Choroid plexus epithelial cell (primary cell): Measurements from ENCODE around the gene C4orf50.
"Not testable (repeated sequence)": the region's sequence is repeated elsewhere in the genome, so short reads cannot be mapped to it uniquely, and the experiment has no call there.

ENCODE experiments used
- DNase-seq: peaks from one replicate; pipeline ENCODE4 v3.0.0-alpha.2; 2010; ENCODE audit warnings: low read depth
- H3K4me3 ChIP-seq: 2 replicates; pipeline ENCODE4 v1.5.1; 2011; ENCODE audit warnings: low read depth, mild to moderate bottlenecking, control low read depth, low read length, moderate library complexity
- TF ChIP-seq, protein P1 (sequence below): conservative IDR thresholded peaks from 2 replicates; pipeline ENCODE4 v1.5.1; 2011; ENCODE audit warnings: low read depth, mild to moderate bottlenecking, control low read depth, inconsistent platforms, low read length, moderate library complexity

C4orf50 gene

DNA sequence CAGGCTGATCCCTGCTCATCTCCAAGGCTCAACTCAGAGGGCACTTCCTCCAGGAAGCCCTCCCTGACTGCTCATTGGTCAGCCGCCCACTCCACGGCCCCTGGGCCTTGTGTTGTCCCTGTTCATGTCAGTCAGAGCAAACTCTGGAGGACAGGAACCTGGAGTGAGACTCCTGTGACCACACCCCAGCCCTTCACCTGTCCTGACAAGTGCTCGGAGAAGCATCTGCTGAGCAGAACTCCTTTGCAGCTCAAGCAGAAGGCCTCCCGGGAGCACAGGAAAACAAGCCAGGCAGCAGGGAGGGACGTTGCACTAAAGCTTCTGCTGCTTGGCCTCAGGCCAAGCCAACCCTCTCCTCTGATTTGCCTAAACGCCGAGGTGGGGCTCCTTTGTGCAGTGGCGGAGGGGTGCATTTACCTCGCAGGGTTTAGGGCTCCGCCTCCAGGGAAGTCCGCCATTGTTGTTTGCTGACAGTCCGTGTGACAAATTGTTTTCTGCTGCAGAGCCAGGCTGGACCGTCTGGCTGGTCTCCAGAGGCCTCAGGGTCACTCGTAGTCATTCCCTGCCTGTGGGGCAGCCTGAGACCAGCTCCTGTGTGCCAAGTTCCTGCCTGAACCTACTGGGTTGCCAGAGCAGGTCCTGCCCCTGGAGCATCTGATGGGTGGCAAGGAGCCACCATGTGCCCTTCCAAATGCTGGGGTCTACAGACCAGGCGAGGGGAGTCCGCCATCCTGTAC is 61.8 kb downstream of the C4orf50 start:
- no peak for DNase-seq
- no peak overlapping the region for H3K4me3 ChIP-seq
- TF ChIP-seq, protein P1, sequence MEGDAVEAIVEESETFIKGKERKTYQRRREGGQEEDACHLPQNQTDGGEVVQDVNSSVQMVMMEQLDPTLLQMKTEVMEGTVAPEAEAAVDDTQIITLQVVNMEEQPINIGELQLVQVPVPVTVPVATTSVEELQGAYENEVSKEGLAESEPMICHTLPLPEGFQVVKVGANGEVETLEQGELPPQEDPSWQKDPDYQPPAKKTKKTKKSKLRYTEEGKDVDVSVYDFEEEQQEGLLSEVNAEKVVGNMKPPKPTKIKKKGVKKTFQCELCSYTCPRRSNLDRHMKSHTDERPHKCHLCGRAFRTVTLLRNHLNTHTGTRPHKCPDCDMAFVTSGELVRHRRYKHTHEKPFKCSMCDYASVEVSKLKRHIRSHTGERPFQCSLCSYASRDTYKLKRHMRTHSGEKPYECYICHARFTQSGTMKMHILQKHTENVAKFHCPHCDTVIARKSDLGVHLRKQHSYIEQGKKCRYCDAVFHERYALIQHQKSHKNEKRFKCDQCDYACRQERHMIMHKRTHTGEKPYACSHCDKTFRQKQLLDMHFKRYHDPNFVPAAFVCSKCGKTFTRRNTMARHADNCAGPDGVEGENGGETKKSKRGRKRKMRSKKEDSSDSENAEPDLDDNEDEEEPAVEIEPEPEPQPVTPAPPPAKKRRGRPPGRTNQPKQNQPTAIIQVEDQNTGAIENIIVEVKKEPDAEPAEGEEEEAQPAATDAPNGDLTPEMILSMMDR, result no peak

DNA sequence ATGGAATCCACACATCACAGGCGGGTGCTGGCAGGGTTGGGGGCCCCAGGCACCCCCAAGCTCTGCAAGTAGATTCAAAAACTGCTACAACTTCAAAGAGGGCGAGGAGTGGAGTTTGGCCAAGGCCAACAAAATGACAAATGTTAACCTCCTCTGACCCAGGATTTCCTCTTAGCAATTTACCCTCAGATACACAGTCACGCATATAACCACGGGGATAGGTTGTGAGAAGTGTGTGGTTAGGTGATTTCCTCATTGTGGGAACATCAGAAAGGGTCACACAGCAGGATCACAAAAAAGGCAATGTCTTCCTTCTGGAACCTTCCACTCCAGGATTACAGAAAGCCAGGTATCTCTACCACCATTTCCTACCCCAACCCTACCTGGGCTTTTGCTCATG is 62.4 kb downstream of the C4orf50 start:
- no peak for DNase-seq
- TF ChIP-seq, protein P1, result no peak
- no peak overlapping the region for H3K4me3 ChIP-seq

DNA sequence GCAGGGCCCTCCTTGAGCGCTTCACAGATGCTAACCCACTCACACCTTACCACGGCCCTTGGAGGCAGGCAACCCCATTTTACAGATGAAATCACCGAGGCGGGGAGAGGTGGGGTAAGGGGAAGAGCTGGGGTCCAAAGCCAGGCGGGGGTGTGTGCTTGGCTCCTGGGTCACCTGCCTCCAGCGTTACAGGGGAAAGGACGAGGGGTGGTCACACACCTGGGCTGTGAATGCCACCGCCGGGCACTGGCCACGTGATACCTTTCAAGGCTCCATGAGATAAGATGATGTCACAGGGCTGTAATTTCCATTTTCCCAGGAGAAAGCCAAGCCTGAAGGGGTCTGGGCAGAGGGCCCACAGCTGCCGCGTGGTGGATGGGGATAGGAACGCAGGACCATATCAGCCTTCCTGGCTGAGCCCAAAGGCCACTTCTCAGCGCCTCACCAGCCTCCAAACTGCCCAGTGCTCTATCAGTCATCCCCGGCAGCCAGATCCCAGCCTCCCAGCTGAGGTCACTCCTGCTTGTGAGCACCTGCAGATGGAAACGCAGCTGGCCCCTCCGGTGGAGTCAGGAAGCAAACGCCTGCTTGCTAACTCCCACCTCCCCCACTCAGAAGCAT is 62.9 kb downstream of the C4orf50 start:
- no peak overlapping the region for H3K4me3 ChIP-seq
- no peak for DNase-seq
- TF ChIP-seq, protein P1, result no peak

DNA sequence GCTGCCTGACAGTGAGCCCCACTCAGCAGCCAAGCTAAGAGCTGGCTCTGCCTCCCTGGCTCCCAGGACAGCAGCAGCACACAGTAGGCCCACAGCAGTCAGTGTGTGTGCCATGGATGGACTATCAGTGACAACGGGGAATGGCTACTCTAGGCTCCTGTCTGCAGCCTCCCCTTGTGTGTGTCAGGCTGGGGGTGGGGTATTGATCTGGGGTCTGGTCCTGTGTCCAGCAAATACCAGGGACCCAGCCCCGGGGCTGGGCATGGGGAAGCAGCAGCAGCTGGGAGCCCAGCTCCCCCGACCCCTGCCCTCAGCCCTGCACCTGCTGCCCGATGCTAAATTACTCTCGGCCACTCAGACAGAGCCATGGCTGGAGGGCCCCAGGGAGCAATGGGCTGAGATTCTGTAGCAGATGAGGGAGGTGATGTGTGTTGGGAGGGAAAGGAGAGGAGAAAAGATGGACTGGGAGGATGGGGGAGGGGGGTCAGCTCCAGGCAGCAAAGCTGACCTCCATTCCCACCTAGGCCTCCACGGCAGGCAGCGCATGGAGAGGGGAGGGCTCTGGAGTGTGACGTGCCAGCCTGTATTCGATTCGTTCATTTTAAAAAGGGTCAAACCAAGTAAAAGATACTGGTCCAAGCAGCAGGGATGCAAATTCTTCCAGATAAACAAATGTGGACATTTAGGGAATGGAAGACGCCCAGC is 64.0 kb downstream of the C4orf50 start:
- no peak overlapping the region for H3K4me3 ChIP-seq
- TF ChIP-seq, protein P1, result no peak
- no peak for DNase-seq

GRCh38 chr4:5952975-5953951 is 65.0 kb downstream of the C4orf50 start:
- no peak overlapping the region for H3K4me3 ChIP-seq
- no peak for DNase-seq
- TF ChIP-seq, protein P1, result no peak

DNA sequence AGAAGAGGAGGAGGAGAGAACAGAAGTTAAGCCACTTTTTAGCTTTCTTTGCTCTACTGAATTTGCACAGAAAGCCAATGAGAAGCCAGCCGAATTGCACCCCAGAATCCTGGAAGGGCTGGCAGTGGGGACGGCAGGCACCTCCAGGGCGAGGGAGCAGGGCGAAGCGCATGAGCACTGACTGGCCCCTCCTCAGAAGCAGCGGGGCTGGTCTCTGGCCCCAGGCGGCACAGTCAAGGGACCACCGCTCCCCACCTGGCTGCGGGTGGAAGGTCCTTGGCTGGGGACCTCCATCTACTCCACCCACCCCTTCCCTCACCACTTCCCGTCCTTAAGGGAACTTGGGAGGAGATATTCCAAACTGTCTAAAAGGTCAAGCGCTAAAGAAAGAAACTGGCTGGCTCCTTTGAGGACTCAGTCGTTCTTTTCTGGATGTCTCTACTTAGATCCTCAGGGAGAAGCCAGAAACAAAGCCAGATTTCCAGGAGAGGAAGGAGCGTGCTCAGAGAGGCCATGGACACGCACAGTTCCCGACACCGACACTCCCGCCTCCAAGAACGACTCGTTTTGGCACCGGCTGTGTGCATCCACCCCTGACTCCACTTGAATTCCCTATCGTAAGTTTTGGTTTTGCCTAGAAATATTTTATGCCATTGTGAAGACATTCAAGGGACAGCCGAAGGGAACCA is 65.8 kb downstream of the C4orf50 start:
- no peak overlapping the region for H3K4me3 ChIP-seq
- no peak for DNase-seq
- TF ChIP-seq, protein P1, result no peak

DNA sequence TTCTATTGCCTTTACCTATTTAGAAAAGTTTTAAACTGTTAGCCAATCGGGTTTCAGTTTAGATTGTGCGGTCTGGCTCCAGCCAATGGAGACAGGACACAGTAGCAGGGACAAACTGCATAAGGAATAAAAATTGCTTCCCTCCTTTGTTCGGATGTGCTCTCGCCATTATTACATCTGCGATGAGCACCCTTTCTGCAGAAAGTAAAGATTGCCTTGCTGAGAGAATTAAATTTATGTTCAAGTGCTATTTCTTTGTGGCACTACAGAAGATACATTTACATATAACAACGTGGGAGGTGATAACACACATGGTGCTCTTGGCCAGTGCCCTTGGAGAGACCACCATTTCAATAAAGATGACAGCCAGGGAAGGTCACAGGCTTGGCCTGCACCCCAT is 71.6 kb downstream of the C4orf50 start:
- not testable (repeated sequence) for H3K4me3 ChIP-seq, DNase-seq
